Measurements from ENCODE around the gene SF3B5. TPM values are rescaled to one million over a fixed set of nuclear protein-coding genes. Genes with fewer than 3 reads are reported as not detected.

SF3B5 gene
- total and polyA plus RNA-seq, 9 of the 15 experiments (the other 6 are each of a cell fraction or from before 2014, with no cell fraction given), result 238 to 1,211 (median 407) TPM

- Histone ChIP-seq H4K20me1 (replicated peaks; ENCODE audit: control insufficient read depth, insufficient read depth, low read length) (no peaks in the 10 kb centered on the region), H3K9me1 (ENCODE audit: control insufficient read depth, insufficient read depth, low read length) (no peaks in the 10 kb centered on the region), H3K27me3 (ENCODE audit: control insufficient read depth in 2 of 2, insufficient read depth in 2 of 2, low read length in 2 of 2) (no peaks in the 10 kb centered on the region), H3K36me3 (ENCODE audit: control insufficient read depth, insufficient read depth, low read length) (no peaks in the 10 kb centered on the region), H3K9ac (ENCODE audit: insufficient read depth in 1 of 2, low read depth in 2 of 2, low read length in 2 of 2) (peak overlapping the region in 1 of 2 experiments; percentile 29; a peak in 1 of 4 replicates), H3K4me1 (replicated peaks in 1 of 2; ENCODE audit: control insufficient read depth in 2 of 2, insufficient read depth in 2 of 2, low read length in 2 of 2) (peaks cover 0 to 16% of the 10 kb centered on the region in 2 experiments; a peak in 3 of 5 replicates), H3K9me3 (replicated peaks; ENCODE audit: control insufficient read depth, insufficient read depth, low read depth, low read length) (no peaks in the 10 kb centered on the region), H3K27ac (ENCODE audit: extremely low read depth, low read depth, low read length) (peak overlapping the region; percentile 64), H3K79me2 (ENCODE audit: control insufficient read depth, insufficient read depth, low read length) (no peaks in the 10 kb centered on the region), H3K4me2 (ENCODE audit: insufficient read depth, low read length) (no peak overlapping the region), H3K4me3 (no peak overlapping the region), H2AFZ (ENCODE audit: low read depth, low read length) (peak overlapping the region; percentile 76)
- WGBS (ENCODE audit: insufficient coverage, low coverage, missing lambda C conversion rate), result 3% methylated on average over 2 of the region's 2 CpGs
- no peak for DNase-seq (ENCODE audit: extremely low read depth in 1 of 4, low spot score in 3 of 4)
- no peak for FAIRE-seq
- ChIA-PET POLR2A (interaction anchor here (0.7 to 1.3 kb wide), 6 partner anchors 9 to 52 kb away, joined by 3 to 4 read pairs (median 3); partner anchors contain the start of gene SF3B5), CTCF (ENCODE audit: low intra/inter-chr PET ratio) (no interaction called here)
- BruUV-seq (replicated peaks), result no TSS peak
- TF ChIP-seq U2AF1 (optimal IDR thresholded peaks at IDR 0.05; ENCODE audit: low read depth, low read length), result no peak
- no peak for TF ChIP-seq POLR3A (IDR thresholded peaks at IDR 0.05; ENCODE audit: borderline replicate concordance, extremely low read depth, insufficient read depth, insufficient read length)
- TF ChIP-seq, protein P1, sequence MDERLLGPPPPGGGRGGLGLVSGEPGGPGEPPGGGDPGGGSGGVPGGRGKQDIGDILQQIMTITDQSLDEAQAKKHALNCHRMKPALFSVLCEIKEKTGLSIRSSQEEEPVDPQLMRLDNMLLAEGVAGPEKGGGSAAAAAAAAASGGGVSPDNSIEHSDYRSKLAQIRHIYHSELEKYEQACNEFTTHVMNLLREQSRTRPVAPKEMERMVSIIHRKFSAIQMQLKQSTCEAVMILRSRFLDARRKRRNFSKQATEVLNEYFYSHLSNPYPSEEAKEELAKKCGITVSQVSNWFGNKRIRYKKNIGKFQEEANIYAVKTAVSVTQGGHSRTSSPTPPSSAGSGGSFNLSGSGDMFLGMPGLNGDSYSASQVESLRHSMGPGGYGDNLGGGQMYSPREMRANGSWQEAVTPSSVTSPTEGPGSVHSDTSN (CRISPR knock-in tag; IDR thresholded peaks at IDR 0.05; ENCODE audit: low read depth), result no peak
- TF ChIP-seq, protein P1 (tag; conservative IDR thresholded peaks at IDR 0.05; ENCODE audit: low read depth), result no peak
- no peak for TF ChIP-seq FOXK1 (CRISPR knock-in tag; IDR thresholded peaks at IDR 0.05; ENCODE audit: borderline replicate concordance)
- no peak for TF ChIP-seq ZNF444 (CRISPR knock-in tag; IDR thresholded peaks at IDR 0.05)
- TF ChIP-seq, protein P2, sequence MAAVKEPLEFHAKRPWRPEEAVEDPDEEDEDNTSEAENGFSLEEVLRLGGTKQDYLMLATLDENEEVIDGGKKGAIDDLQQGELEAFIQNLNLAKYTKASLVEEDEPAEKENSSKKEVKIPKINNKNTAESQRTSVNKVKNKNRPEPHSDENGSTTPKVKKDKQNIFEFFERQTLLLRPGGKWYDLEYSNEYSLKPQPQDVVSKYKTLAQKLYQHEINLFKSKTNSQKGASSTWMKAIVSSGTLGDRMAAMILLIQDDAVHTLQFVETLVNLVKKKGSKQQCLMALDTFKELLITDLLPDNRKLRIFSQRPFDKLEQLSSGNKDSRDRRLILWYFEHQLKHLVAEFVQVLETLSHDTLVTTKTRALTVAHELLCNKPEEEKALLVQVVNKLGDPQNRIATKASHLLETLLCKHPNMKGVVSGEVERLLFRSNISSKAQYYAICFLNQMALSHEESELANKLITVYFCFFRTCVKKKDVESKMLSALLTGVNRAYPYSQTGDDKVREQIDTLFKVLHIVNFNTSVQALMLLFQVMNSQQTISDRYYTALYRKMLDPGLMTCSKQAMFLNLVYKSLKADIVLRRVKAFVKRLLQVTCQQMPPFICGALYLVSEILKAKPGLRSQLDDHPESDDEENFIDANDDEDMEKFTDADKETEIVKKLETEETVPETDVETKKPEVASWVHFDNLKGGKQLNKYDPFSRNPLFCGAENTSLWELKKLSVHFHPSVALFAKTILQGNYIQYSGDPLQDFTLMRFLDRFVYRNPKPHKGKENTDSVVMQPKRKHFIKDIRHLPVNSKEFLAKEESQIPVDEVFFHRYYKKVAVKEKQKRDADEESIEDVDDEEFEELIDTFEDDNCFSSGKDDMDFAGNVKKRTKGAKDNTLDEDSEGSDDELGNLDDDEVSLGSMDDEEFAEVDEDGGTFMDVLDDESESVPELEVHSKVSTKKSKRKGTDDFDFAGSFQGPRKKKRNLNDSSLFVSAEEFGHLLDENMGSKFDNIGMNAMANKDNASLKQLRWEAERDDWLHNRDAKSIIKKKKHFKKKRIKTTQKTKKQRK (IDR thresholded peaks at IDR 0.05; ENCODE audit: borderline replicate concordance, low read depth, low read length), result no peak
- TF ChIP-seq ZNF140 (CRISPR knock-in tag; IDR thresholded peaks at IDR 0.05), result no peak
- no peak for TF ChIP-seq ZNF3 (CRISPR knock-in tag; IDR thresholded peaks at IDR 0.05)
- TF ChIP-seq TCF7L2 (IDR thresholded peaks at IDR 0.05; ENCODE audit: low read depth, low read length), result no peak
- intact Hi-C loops (cut with micrococcal nuclease), result no loop called here
- in situ Hi-C loops (cut with MboI), result no loop called here
- ATAC-seq, result no peak
Measured at GRCh38 chr6:144123421-144123820, 28.0 kb upstream of the SF3B5 start.
